Measurements from ENCODE around the gene ZBTB16. TPM values are rescaled to one million over a fixed set of nuclear protein-coding genes. Genes with fewer than 3 reads are reported as not detected.

The ZBTB16 gene
- total RNA-seq, 1 donor from 2014 or later, result 171 TPM

GRCh38 chr11:114167355-114167754, 107.8 kb downstream of the ZBTB16 start:
- no peaks in the 10 kb centered on the region for H3K27me3 ChIP-seq (ENCODE audit: low read depth)
- H3K4me1 ChIP-seq, result peaks cover 96% of the 10 kb centered on the region
- TF ChIP-seq CTCF (IDR thresholded peaks at IDR 0.05), result no peak
- H3K4me3 ChIP-seq, result no peak overlapping the region
- H3K27ac ChIP-seq, result peak overlapping the region; percentile 82
- H3K9me3 ChIP-seq, result no peaks in the 10 kb centered on the region
- DNase-seq, result no peak
- no peak for ATAC-seq
- intact Hi-C loops (cut with DNase I), result no loop called here
- no peaks in the 10 kb centered on the region for H3K36me3 ChIP-seq

- H3K27me3 ChIP-seq (ENCODE audit: low read depth), result no peaks in the 10 kb centered on the region
- no peaks in the 10 kb centered on the region for H3K36me3 ChIP-seq
- peak overlapping the region; percentile 82 for H3K27ac ChIP-seq
- H3K4me3 ChIP-seq, result no peak overlapping the region
- H3K9me3 ChIP-seq, result no peaks in the 10 kb centered on the region
- DNase-seq, result no peak
- no peak for TF ChIP-seq CTCF (IDR thresholded peaks at IDR 0.05)
- ATAC-seq, result no peak
- H3K4me1 ChIP-seq, result peaks cover 98% of the 10 kb centered on the region
- intact Hi-C loops (cut with DNase I), result no loop called here
Observed at GRCh38 chr11:114167771-114168448, 108.4 kb downstream of the ZBTB16 start.

- no peak for TF ChIP-seq CTCF (IDR thresholded peaks at IDR 0.05)
- no peaks in the 10 kb centered on the region for H3K36me3 ChIP-seq
- H3K4me3 ChIP-seq, result no peak overlapping the region
- peaks cover 99% of the 10 kb centered on the region for H3K4me1 ChIP-seq
- peak overlapping the region; percentile 82 for H3K27ac ChIP-seq
- intact Hi-C loops (cut with DNase I), result no loop called here
- no peaks in the 10 kb centered on the region for H3K9me3 ChIP-seq
- H3K27me3 ChIP-seq (ENCODE audit: low read depth), result no peaks in the 10 kb centered on the region
- DNase-seq (no peak), ATAC-seq (no peak)
Observed at GRCh38 chr11:114168691-114169090, 109.2 kb downstream of the ZBTB16 start.

GRCh38 chr11:114169321-114169749, 109.8 kb downstream of the ZBTB16 start:
- Histone ChIP-seq H3K27me3 (ENCODE audit: low read depth) (no peaks in the 10 kb centered on the region), H3K4me1 (peaks cover 99% of the 10 kb centered on the region), H3K4me3 (no peak overlapping the region), H3K27ac (peak overlapping the region; percentile 88), H3K9me3 (no peaks in the 10 kb centered on the region), H3K36me3 (no peaks in the 10 kb centered on the region)
- intact Hi-C loops (cut with DNase I), result no loop called here
- ATAC-seq (no peak), DNase-seq (no peak)
- TF ChIP-seq CTCF (IDR thresholded peaks at IDR 0.05), result no peak

DNA sequence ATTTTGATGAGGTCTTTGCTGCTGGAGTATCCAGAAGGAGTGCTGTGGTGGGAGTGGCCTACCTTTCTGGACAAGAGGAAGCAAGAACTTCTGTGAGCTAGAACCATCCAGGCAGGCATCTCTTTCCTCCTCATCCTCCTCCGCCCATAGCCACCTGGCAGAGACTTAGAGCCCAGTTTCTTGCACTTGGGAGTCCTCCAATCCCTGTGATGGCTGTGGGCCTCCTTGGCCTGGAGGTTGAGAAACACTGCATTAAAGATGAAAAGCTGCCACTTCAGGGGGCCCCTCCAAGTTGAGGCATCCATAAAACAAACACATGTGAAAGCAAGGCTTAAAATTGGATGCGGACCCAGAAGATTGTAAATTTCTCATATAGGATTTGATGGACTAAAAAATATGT, 110.3 kb downstream of the ZBTB16 start:
- no peaks in the 10 kb centered on the region for H3K9me3 ChIP-seq
- no peaks in the 10 kb centered on the region for H3K27me3 ChIP-seq (ENCODE audit: low read depth)
- peaks cover 99% of the 10 kb centered on the region for H3K4me1 ChIP-seq
- ATAC-seq (no peak), DNase-seq (no peak)
- no peaks in the 10 kb centered on the region for H3K36me3 ChIP-seq
- peak overlapping the region; percentile 88 for H3K27ac ChIP-seq
- H3K4me3 ChIP-seq, result no peak overlapping the region
- no peak for TF ChIP-seq CTCF (IDR thresholded peaks at IDR 0.05)
- intact Hi-C loops (cut with DNase I), result no loop called here

Data from lower lobe of right lung (tissue), 2 donors.